ENCODE measurements around the gene PSAPL1. TPM values are rescaled to one million over a fixed set of nuclear protein-coding genes. Genes with fewer than 3 reads are reported as not detected.

The PSAPL1 gene
- total RNA-seq, 1 donor from 2014 or later, result not detected

DNA sequence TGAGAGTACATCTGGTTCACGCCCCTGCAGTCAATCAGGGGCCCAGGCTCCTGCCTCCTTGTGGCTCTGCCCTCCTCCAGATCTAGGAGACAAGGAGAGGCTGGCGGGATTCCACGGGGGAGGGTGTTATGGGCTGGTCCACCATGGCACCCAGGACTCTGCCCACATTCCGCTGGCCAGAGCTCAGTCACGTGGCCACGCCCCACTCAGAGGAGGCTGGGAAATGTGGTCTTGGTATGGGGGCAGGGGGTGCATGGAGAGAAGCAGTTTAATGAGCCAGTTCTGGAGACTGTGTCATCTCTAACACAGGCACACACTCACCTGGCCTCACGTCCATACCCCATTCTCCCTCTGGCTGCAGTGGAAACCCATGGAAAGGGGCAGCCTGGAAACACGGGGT is 31.5 kb upstream of the PSAPL1 start:
- no peak for DNase-seq (ENCODE audit: low read depth)
- H3K9ac ChIP-seq (ENCODE audit: low read length), result no peak overlapping the region
- H3K4me2 ChIP-seq (ENCODE audit: low read length), result no peak overlapping the region
- peaks cover 59% of the 10 kb centered on the region for H3K27me3 Mint-ChIP-seq (ENCODE audit: low read depth, unreplicated experiment)
- no peak overlapping the region for H3K27ac ChIP-seq (ENCODE audit: low read depth, low read length)
- H3K4me3 ChIP-seq (ENCODE audit: insufficient read depth, low read depth, low read length), result no peak overlapping the region
- no peak for FAIRE-seq
- no peak overlapping the region for H3K27ac Mint-ChIP-seq (ENCODE audit: unreplicated experiment)
- peaks cover 2% of the 10 kb centered on the region for H3K36me3 Mint-ChIP-seq (ENCODE audit: low read depth, unreplicated experiment)
- no peak overlapping the region for H3K4me3 Mint-ChIP-seq (ENCODE audit: unreplicated experiment)
- H4K20me1 ChIP-seq (ENCODE audit: insufficient read depth, low read length), result peaks cover 39% of the 10 kb centered on the region
- no peaks in the 10 kb centered on the region for H3K9me3 ChIP-seq (ENCODE audit: insufficient read depth, low read depth, low read length)
- H3K4me1 ChIP-seq (ENCODE audit: insufficient read depth, low read length), result peaks cover 4% of the 10 kb centered on the region
- H2AFZ ChIP-seq (ENCODE audit: low read depth, low read length), result no peak overlapping the region
- H3K9me3 Mint-ChIP-seq (ENCODE audit: unreplicated experiment), result peaks cover 16% of the 10 kb centered on the region
- no peak for TF ChIP-seq EZH2 (IDR thresholded peaks at IDR 0.05; ENCODE audit: insufficient read depth, low read length)
- TF ChIP-seq, protein P1, sequence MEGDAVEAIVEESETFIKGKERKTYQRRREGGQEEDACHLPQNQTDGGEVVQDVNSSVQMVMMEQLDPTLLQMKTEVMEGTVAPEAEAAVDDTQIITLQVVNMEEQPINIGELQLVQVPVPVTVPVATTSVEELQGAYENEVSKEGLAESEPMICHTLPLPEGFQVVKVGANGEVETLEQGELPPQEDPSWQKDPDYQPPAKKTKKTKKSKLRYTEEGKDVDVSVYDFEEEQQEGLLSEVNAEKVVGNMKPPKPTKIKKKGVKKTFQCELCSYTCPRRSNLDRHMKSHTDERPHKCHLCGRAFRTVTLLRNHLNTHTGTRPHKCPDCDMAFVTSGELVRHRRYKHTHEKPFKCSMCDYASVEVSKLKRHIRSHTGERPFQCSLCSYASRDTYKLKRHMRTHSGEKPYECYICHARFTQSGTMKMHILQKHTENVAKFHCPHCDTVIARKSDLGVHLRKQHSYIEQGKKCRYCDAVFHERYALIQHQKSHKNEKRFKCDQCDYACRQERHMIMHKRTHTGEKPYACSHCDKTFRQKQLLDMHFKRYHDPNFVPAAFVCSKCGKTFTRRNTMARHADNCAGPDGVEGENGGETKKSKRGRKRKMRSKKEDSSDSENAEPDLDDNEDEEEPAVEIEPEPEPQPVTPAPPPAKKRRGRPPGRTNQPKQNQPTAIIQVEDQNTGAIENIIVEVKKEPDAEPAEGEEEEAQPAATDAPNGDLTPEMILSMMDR (IDR thresholded peaks at IDR 0.05; ENCODE audit: insufficient read depth, low read depth, low read length), result no peak
- peaks cover 7% of the 10 kb centered on the region for H3K27me3 ChIP-seq (ENCODE audit: insufficient read depth, low read length)
- no peaks in the 10 kb centered on the region for H3K36me3 ChIP-seq (ENCODE audit: insufficient read depth, low read length)
- no peaks in the 10 kb centered on the region for H3K79me2 ChIP-seq (ENCODE audit: insufficient read depth, low read length)
- H3K4me1 Mint-ChIP-seq (ENCODE audit: low read depth, unreplicated experiment), result peaks cover 8% of the 10 kb centered on the region

DNA sequence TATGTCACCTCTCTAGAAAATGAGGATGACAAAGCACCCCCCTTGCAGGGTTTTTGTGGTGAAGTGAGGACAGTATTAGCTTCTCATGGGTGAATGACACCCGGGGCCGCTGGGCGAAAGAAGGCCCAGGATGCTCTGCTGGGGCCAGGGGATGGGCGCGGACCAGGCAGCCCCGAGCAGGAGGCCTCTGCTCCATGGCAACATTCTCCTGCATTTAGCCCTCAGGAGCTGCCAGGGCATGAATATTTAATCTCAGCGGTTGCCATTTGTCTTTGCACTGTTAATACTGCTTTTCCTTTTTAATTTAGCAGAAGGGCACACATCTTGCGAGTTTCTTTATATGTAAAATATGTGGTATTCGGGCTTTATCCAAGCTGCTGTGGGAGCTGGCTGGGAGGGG is 30.3 kb upstream of the PSAPL1 start:
- no peak overlapping the region for H3K27ac Mint-ChIP-seq (ENCODE audit: unreplicated experiment)
- no peak for FAIRE-seq
- peaks cover 12% of the 10 kb centered on the region for H3K9me3 Mint-ChIP-seq (ENCODE audit: unreplicated experiment)

DNA sequence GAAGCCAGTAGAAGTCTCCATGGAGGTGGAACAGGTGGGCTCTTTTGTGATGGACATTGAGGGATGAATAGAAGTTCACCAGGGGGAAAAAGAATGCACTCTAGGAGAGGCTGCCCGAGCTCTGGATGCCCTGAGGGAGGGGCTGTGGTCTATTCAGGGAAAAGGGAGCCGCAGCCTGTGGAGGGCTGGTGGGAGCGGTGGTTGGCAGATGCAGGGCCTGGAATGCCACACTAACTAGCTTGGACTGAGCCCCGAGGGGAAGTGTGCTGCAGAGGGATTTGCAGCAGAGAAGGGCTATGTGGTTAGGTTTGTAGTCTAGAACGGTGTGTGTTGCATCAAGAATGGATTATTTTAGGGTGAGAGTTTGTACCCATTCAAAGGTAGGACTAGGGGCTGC is 29.5 kb upstream of the PSAPL1 start:
- Histone ChIP-seq H3K79me2 (ENCODE audit: insufficient read depth, low read length) (no peaks in the 10 kb centered on the region), H2AFZ (ENCODE audit: low read depth, low read length) (no peak overlapping the region), H3K9ac (ENCODE audit: low read length) (no peak overlapping the region), H3K36me3 (ENCODE audit: insufficient read depth, low read length) (no peaks in the 10 kb centered on the region), H4K20me1 (ENCODE audit: insufficient read depth, low read length) (peaks cover 32% of the 10 kb centered on the region), H3K27me3 (ENCODE audit: insufficient read depth, low read length) (peaks cover 4% of the 10 kb centered on the region), H3K4me2 (ENCODE audit: low read length) (no peak overlapping the region), H3K4me3 (ENCODE audit: insufficient read depth, low read depth, low read length) (no peak overlapping the region), H3K27ac (ENCODE audit: low read depth, low read length) (no peak overlapping the region), H3K9me3 (ENCODE audit: insufficient read depth, low read depth, low read length) (no peaks in the 10 kb centered on the region), H3K4me1 (ENCODE audit: insufficient read depth, low read length) (peaks cover 4% of the 10 kb centered on the region)
- no peak for FAIRE-seq
- no peak for DNase-seq (ENCODE audit: low read depth)
- H3K4me1 Mint-ChIP-seq (ENCODE audit: low read depth, unreplicated experiment), result peaks cover 8% of the 10 kb centered on the region
- peaks cover 9% of the 10 kb centered on the region for H3K9me3 Mint-ChIP-seq (ENCODE audit: unreplicated experiment)
- H3K36me3 Mint-ChIP-seq (ENCODE audit: low read depth, unreplicated experiment), result peaks cover 2% of the 10 kb centered on the region
- no peak overlapping the region for H3K27ac Mint-ChIP-seq (ENCODE audit: unreplicated experiment)
- peaks cover 53% of the 10 kb centered on the region for H3K27me3 Mint-ChIP-seq (ENCODE audit: low read depth, unreplicated experiment)
- TF ChIP-seq, protein P1 (IDR thresholded peaks at IDR 0.05; ENCODE audit: insufficient read depth, low read depth, low read length), result no peak
- TF ChIP-seq EZH2 (IDR thresholded peaks at IDR 0.05; ENCODE audit: insufficient read depth, low read length), result no peak
- no peak overlapping the region for H3K4me3 Mint-ChIP-seq (ENCODE audit: unreplicated experiment)

More for the DNA sequence above, 30.3 kb upstream of the PSAPL1 start:
- peaks cover 32% of the 10 kb centered on the region for H4K20me1 ChIP-seq (ENCODE audit: insufficient read depth, low read length)
- H3K4me1 ChIP-seq (ENCODE audit: insufficient read depth, low read length), result peaks cover 4% of the 10 kb centered on the region
- no peak for DNase-seq (ENCODE audit: low read depth)
- no peak overlapping the region for H3K4me3 ChIP-seq (ENCODE audit: insufficient read depth, low read depth, low read length)
- H3K9ac ChIP-seq (ENCODE audit: low read length), result no peak overlapping the region
- peaks cover 7% of the 10 kb centered on the region for H3K27me3 ChIP-seq (ENCODE audit: insufficient read depth, low read length)
- Mint-ChIP-seq H3K4me1 (ENCODE audit: low read depth, unreplicated experiment) (peaks cover 8% of the 10 kb centered on the region), H3K27me3 (ENCODE audit: low read depth, unreplicated experiment) (peaks cover 59% of the 10 kb centered on the region), H3K4me3 (ENCODE audit: unreplicated experiment) (no peak overlapping the region), H3K36me3 (ENCODE audit: low read depth, unreplicated experiment) (peaks cover 2% of the 10 kb centered on the region)
- H3K79me2 ChIP-seq (ENCODE audit: insufficient read depth, low read length), result no peaks in the 10 kb centered on the region
- H3K4me2 ChIP-seq (ENCODE audit: low read length), result no peak overlapping the region
- H3K27ac ChIP-seq (ENCODE audit: low read depth, low read length), result no peak overlapping the region
- H3K9me3 ChIP-seq (ENCODE audit: insufficient read depth, low read depth, low read length), result no peaks in the 10 kb centered on the region
- TF ChIP-seq, protein P1 (IDR thresholded peaks at IDR 0.05; ENCODE audit: insufficient read depth, low read depth, low read length), result no peak
- no peak for TF ChIP-seq EZH2 (IDR thresholded peaks at IDR 0.05; ENCODE audit: insufficient read depth, low read length)
- no peaks in the 10 kb centered on the region for H3K36me3 ChIP-seq (ENCODE audit: insufficient read depth, low read length)
- H2AFZ ChIP-seq (ENCODE audit: low read depth, low read length), result no peak overlapping the region

Data from astrocyte (in vitro differentiated cells and primary cell).